Smooth muscle cell (in vitro differentiated cells): ENCODE measurements around the gene UBXN10. TPM values are rescaled to one million over a fixed set of nuclear protein-coding genes. Genes with fewer than 3 reads are reported as not detected.

ENCODE experiments used
- DNase-seq: peaks from one replicate; lab custom pipeline; 2025; ENCODE audit not compliant: unreplicated experiment; lab: John Stamatoyannopoulos, UW
- H2AFZ ChIP-seq: fragments of 200-600 bp; sonication (generic); 2 replicates; pipeline ENCODE4 v1.6.0; 2016; ENCODE audit warnings: antibody characterized with exemption, low read depth, mild to moderate bottlenecking
- H3F3A ChIP-seq: fragments of 200-600 bp; sonication (generic); 2 replicates; pipeline ENCODE4 v1.6.0; 2017; ENCODE audit warnings: antibody characterized with exemption, low read depth
- H3K27ac ChIP-seq: fragments of 200-600 bp; sonication (generic); 2 replicates; pipeline ENCODE4 v1.5.1; 2016; ENCODE audit warnings: low read depth, mild to moderate bottlenecking
- H3K27me3 ChIP-seq: fragments of 200-600 bp; sonication (generic); 2 replicates; pipeline ENCODE4 v1.6.1; 2016; ENCODE audit warnings: low read depth, mild to moderate bottlenecking
- H3K36me3 ChIP-seq: fragments of 200-600 bp; sonication (generic); 2 replicates; pipeline ENCODE4 v1.5.1; 2016; ENCODE audit warnings: low read depth
- H3K4me1 ChIP-seq: fragments of 200-600 bp; sonication (generic); 2 replicates; pipeline ENCODE4 v1.5.1; 2016; ENCODE audit warnings: low read depth
- H3K4me2 ChIP-seq: fragments of 200-600 bp; sonication (generic); 2 replicates; pipeline ENCODE4 v1.6.0; 2016; ENCODE audit warnings: mild to moderate bottlenecking
- H3K4me3 ChIP-seq: fragments of 200-600 bp; sonication (generic); 2 replicates; pipeline ENCODE4 v1.5.1; 2016; ENCODE audit warnings: mild to moderate bottlenecking
- H3K79me2 ChIP-seq: fragments of 200-600 bp; sonication (generic); 2 replicates; pipeline ENCODE4 v1.6.0; 2016; ENCODE audit warnings: low read depth, mild to moderate bottlenecking
- H3K9ac ChIP-seq: fragments of 200-600 bp; sonication (generic); 2 replicates; pipeline ENCODE4 v1.6.0; 2016; ENCODE audit warnings: low read depth
- H3K9me3 ChIP-seq: fragments of 200-600 bp; sonication (generic); replicated peaks from 2 replicates; pipeline ENCODE4 v1.5.1; 2016; ENCODE audit warnings: low read depth
- H4K20me1 ChIP-seq: fragments of 200-600 bp; sonication (generic); 2 replicates; pipeline ENCODE4 v1.6.0; 2016; ENCODE audit warnings: low read depth
- WGBS: methylation state at CpG from one replicate; pipeline ENCODE4 v1.1.7; 2016; ENCODE audit warnings: low lambda C conversion rate; 5-methylcytosine and 5-hydroxymethylcytosine counted together
- polyA plus RNA-seq: library from polyadenylated mRNA; unstranded; fragments of >200 nt; fragmentation: Nextera tagmentation; extraction: Ambion mirVana; gene quantifications from 2 replicates; pipeline ENCODE4 v1.2.1, GENCODE V29; 2016
- total RNA-seq: library from RNA; depleted of rRNA; stranded (reverse); fragments of >200 nt; gene quantifications from 2 replicates; pipeline ENCODE4 v1.2.3, GENCODE V29; 2014
- TF ChIP-seq, protein P1 (sequence below): fragments of 200-600 bp; sonication (generic); IDR thresholded peaks from 2 replicates; pipeline ENCODE4 v1.5.1; 2017; ENCODE audit warnings: borderline replicate concordance, mild to moderate bottlenecking, antibody characterized with exemption; ENCODE audit not compliant: insufficient read depth, poor library complexity, severe bottlenecking

UBXN10 gene
- total and polyA plus RNA-seq, 2 experiments from 2014 or later = 0.36 to 0.49 TPM

DNA sequence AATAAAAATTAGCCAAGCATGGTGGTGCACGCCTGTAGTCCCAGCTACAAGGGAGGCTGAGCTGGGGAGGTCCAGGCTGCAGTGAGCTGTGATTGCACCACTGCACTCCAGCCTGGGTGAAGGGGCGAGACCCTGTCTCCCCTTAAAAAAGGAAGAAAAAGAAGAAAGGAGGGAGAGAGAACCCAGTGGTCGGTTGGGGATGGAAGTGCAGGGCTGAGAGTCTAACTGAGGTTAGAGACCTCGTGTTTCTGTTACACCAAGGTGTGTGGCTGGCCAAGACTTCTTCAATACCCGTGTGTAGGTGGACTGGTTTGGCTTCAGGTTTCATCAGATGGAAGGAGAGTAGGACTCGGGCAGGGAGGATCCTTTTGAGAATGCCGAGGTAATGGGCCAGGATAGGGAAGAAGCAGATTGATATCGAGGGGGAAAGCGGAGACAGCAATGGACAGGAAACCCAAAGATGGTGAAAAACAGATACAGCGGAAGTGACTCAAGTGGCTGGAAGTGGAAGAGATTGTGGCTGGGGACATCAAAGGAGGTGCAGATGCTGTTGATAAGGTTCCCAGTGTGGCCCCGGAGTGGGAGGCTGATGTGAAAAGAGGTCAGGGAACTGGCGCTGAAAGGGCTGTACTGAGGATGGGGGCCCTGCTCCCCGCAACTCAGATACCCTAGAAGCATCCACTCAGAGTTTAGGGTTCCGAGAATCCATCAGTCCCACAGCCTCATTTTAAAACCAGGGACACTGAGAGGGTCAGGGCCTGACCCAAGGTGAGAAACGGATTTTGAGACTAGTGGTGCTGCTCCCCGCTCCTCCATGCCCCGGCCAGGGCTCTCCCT, 681 bp upstream of the UBXN10 start:
- no peaks in the 10 kb centered on the region for H3K27me3 ChIP-seq
- WGBS = 54% methylated on average over 17 of the region's 17 CpGs
- no peaks in the 10 kb centered on the region for H3K79me2 ChIP-seq

DNA sequence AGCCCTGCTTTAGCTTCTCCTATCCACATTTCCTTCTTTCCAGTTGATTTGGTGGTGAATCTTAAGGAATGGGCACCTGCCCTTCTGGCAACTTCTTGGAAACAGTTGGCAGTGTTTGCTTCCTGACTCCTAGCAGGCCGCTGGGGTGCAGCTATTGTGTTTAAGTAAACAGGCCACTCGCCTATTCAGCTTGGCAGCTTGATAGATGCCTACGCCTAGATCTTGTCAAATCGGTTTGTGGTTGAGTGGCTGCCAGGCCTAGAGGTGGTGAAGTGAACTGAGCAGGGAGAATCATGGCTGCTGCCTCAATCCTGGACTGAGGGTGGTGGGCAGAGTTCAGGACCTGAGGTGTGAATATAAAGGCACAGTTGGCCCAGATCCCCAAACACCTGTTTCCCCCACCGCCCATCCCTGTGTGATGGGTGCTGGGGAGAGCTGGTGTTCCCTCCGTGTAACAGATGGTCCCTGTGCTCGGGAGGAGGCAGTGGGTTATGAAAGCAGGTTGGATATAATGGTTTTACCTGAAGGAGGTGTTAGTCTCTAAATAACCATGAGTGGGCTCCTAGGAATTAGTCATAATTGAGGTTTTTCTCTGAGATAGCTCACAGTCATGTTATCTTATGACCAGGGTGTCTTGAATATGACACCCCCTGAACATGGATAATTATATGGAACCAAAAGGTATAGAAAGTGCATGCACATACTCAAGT, 1.4 kb downstream of the UBXN10 start:
- Histone ChIP-seq H3K9me3 (no peaks in the 10 kb centered on the region), H3K9ac (no peak overlapping the region), H3K27me3 (no peaks in the 10 kb centered on the region), H4K20me1 (no peaks in the 10 kb centered on the region), H3F3A (peaks cover 6% of the 10 kb centered on the region), H2AFZ (no peak overlapping the region), H3K27ac (no peak overlapping the region), H3K4me3 (no peak overlapping the region), H3K4me2 (no peak overlapping the region), H3K79me2 (no peaks in the 10 kb centered on the region), H3K36me3 (no peaks in the 10 kb centered on the region), H3K4me1 (peaks cover 7% of the 10 kb centered on the region)
- TF ChIP-seq, protein P1, sequence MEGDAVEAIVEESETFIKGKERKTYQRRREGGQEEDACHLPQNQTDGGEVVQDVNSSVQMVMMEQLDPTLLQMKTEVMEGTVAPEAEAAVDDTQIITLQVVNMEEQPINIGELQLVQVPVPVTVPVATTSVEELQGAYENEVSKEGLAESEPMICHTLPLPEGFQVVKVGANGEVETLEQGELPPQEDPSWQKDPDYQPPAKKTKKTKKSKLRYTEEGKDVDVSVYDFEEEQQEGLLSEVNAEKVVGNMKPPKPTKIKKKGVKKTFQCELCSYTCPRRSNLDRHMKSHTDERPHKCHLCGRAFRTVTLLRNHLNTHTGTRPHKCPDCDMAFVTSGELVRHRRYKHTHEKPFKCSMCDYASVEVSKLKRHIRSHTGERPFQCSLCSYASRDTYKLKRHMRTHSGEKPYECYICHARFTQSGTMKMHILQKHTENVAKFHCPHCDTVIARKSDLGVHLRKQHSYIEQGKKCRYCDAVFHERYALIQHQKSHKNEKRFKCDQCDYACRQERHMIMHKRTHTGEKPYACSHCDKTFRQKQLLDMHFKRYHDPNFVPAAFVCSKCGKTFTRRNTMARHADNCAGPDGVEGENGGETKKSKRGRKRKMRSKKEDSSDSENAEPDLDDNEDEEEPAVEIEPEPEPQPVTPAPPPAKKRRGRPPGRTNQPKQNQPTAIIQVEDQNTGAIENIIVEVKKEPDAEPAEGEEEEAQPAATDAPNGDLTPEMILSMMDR = no peak
- WGBS = 85% methylated on average over 7 of the region's 7 CpGs
- DNase-seq = no peak

More for the DNA sequence above, 681 bp upstream of the UBXN10 start:
- Histone ChIP-seq H3F3A (peaks cover 6% of the 10 kb centered on the region), H3K4me1 (peaks cover 7% of the 10 kb centered on the region), H3K27ac (peak overlapping the region; percentile 42), H4K20me1 (no peaks in the 10 kb centered on the region), H3K4me3 (peak overlapping the region; percentile 66), H3K36me3 (no peaks in the 10 kb centered on the region), H2AFZ (peak overlapping the region; percentile 93), H3K9me3 (no peaks in the 10 kb centered on the region), H3K4me2 (peak overlapping the region; percentile 100), H3K9ac (peak overlapping the region; percentile 94)
- DNase-seq = no peak
- TF ChIP-seq, protein P1 = no peak

GRCh38 chr1:20187813-20188454, 2.0 kb downstream of the UBXN10 start:
- DNase-seq = no peak
- no peak overlapping the region for H2AFZ ChIP-seq
- no peak overlapping the region for H3K4me2 ChIP-seq
- H3K4me3 ChIP-seq = no peak overlapping the region
- 43% methylated on average over 4 of the region's 4 CpGs for WGBS
- no peak overlapping the region for H3K9ac ChIP-seq
- TF ChIP-seq, protein P1 = no peak
- peaks cover 6% of the 10 kb centered on the region for H3F3A ChIP-seq
- H3K79me2 ChIP-seq = no peaks in the 10 kb centered on the region
- no peaks in the 10 kb centered on the region for H3K36me3 ChIP-seq
- no peaks in the 10 kb centered on the region for H3K9me3 ChIP-seq
- H4K20me1 ChIP-seq = no peaks in the 10 kb centered on the region
- H3K4me1 ChIP-seq = peaks cover 7% of the 10 kb centered on the region
- H3K27me3 ChIP-seq = no peaks in the 10 kb centered on the region
- no peak overlapping the region for H3K27ac ChIP-seq
